GM12878 (cell line): ENCODE measurements around the gene OR51B4. TPM values are rescaled to one million over a fixed set of nuclear protein-coding genes. Genes with fewer than 3 reads are reported as not detected.

ENCODE experiments used
- ATAC-seq: fragments of 200-7000 bp; cut with Tn5 transposase; 3 replicates; pipeline ENCODE4 v1.9.1; 2020; ENCODE audit warnings: mild to moderate bottlenecking, moderate library complexity
- BruUV-seq: library from RNA; stranded (reverse); fragments of 400-500 nt; replicated peaks from 2 replicates; lab custom pipeline; 2021; lab: Mats Ljungman, UMichigan
- CTCF ChIA-PET: fragments of 300-600 bp; sonication (Branson Sonifier 250); formaldehyde crosslinking; extraction: SDS; loops from one replicate; lab custom pipeline; 2021; ENCODE audit warnings: inconsistent platforms; lab: Yijun Ruan, JAX
- POLR2A ChIA-PET: fragments of 350-600 bp; formaldehyde crosslinking; extraction: SDS; loops from one replicate; lab custom pipeline; 2021; ENCODE audit warnings: inconsistent platforms; lab: Charles Lee
- RAD21 ChIA-PET: fragments of 300-600 bp; sonication (Branson Sonifier 250); formaldehyde crosslinking; loops from one replicate; lab custom pipeline; 2023; ENCODE audit warnings: antibody characterized with exemption; ENCODE audit not compliant: unreplicated experiment; lab: Charles Lee
- SMC1A ChIA-PET: fragments of 300-600 bp; sonication (Branson Sonifier 250); formaldehyde crosslinking; loops from one replicate; lab custom pipeline; 2023; ENCODE audit not compliant: unreplicated experiment, uncharacterized antibody; lab: Charles Lee
- DNase-seq: peaks from one replicate; pipeline ENCODE4 v3.0.0-alpha.2; 2011; ENCODE audit warnings: low read depth, low spot score
- FAIRE-seq: peaks from 3 replicates; lab custom pipeline; 2011; peaks lifted over from hg19 to GRCh38; lab: Jason Lieb, UNC
- H2AFZ ChIP-seq: 2 replicates; pipeline ENCODE4 v1.6.0; 2011; ENCODE audit warnings: low read depth, low read length, control low read depth; ENCODE audit not compliant: control insufficient read depth
- H3K27ac ChIP-seq: 2 replicates; pipeline ENCODE4 v1.5.1; 2011; ENCODE audit warnings: control low read depth; ENCODE audit not compliant: control insufficient read depth, insufficient read depth
- H3K27me3 ChIP-seq, 2 experiments: replicated peaks in 1 of 2; 2 replicates each; pipeline versions ENCODE4 v1.6.0 to v1.6.1; 2011; ENCODE audit warnings: low read length in 1 of 2; ENCODE audit not compliant: control insufficient read depth in 2 of 2, insufficient read depth in 2 of 2
- H3K36me3 ChIP-seq, 2 experiments: 2 replicates each; pipeline ENCODE4 v1.5.1; 2011; ENCODE audit warnings: low read length in 1 of 2; ENCODE audit not compliant: control insufficient read depth in 2 of 2, insufficient read depth in 2 of 2
- H3K4me1 ChIP-seq: 2 replicates; pipeline ENCODE4 v1.6.1; 2011; ENCODE audit warnings: mild to moderate bottlenecking, low read length, moderate library complexity, mixed read lengths; ENCODE audit not compliant: control insufficient read depth, insufficient read depth
- H3K4me2 ChIP-seq: 2 replicates; pipeline ENCODE4 v1.6.0; 2011; ENCODE audit warnings: control low read depth; ENCODE audit not compliant: control insufficient read depth, insufficient read depth
- H3K4me3 ChIP-seq: fragments of 200-600 bp; sonication (generic); 2 replicates; pipeline ENCODE4 v1.5.1; 2016
- H3K79me2 ChIP-seq: 2 replicates; pipeline ENCODE4 v1.6.0; 2011; ENCODE audit warnings: low read length; ENCODE audit not compliant: control insufficient read depth, insufficient read depth
- H3K9ac ChIP-seq: 2 replicates; pipeline ENCODE4 v1.8.0; 2011; ENCODE audit warnings: low read length, control low read depth, mixed read lengths; ENCODE audit not compliant: control insufficient read depth, insufficient read depth
- H3K9me3 ChIP-seq: replicated peaks from 3 replicates; pipeline ENCODE4 v1.5.1; 2011; ENCODE audit warnings: mild to moderate bottlenecking, low read length; ENCODE audit not compliant: control insufficient read depth, insufficient read depth
- H4K20me1 ChIP-seq: 2 replicates; pipeline ENCODE4 v1.6.0; 2011; ENCODE audit not compliant: control insufficient read depth, insufficient read depth
- DPF2 ChIP-seq: fragments of 450-650 bp; IDR thresholded peaks from 2 replicates; pipeline ENCODE4 v1.6.1; 2017; ENCODE audit warnings: mild to moderate bottlenecking
- LARP7 ChIP-seq: fragments of 450-650 bp; IDR thresholded peaks from 2 replicates; pipeline ENCODE4 v1.6.1; 2017; ENCODE audit warnings: mild to moderate bottlenecking
- MEF2B ChIP-seq: fragments of 450-650 bp; IDR thresholded peaks from 2 replicates; pipeline ENCODE4 v1.6.1; 2018; ENCODE audit warnings: mild to moderate bottlenecking, moderate library complexity; ENCODE audit not compliant: partially characterized antibody, poor library complexity, severe bottlenecking
- RAD21 ChIP-seq: IDR thresholded peaks from 2 replicates; pipeline ENCODE4 v1.6.1; 2011; ENCODE audit warnings: mild to moderate bottlenecking, low read depth, low read length, moderate library complexity; ENCODE audit not compliant: insufficient read depth
- RFX5 ChIP-seq: IDR thresholded peaks from 2 replicates; pipeline ENCODE4 v1.6.1; 2011; ENCODE audit warnings: low read depth, low read length, improper control_type of control experiment
- SIX5 ChIP-seq: IDR thresholded peaks from 2 replicates; pipeline ENCODE4 v1.6.1; 2011; ENCODE audit warnings: mild to moderate bottlenecking, low read depth, low read length, moderate library complexity; ENCODE audit not compliant: severe bottlenecking
- ZBTB33 ChIP-seq: fragments of 450-650 bp; IDR thresholded peaks from 2 replicates; pipeline ENCODE4 v1.6.1; 2017; ENCODE audit warnings: mild to moderate bottlenecking
- ZNF274 ChIP-seq: IDR thresholded peaks from one replicate; pipeline ENCODE4 v1.8.0; 2011; ENCODE audit not compliant: insufficient read length, insufficient read depth
- WGBS: methylation state at CpG from one replicate; pipeline ENCODE4 v1.1.6; 2016; ENCODE audit warnings: low lambda C conversion rate; ENCODE audit not compliant: insufficient replicate concordance, insufficient coverage; ENCODE audit errors: missing lambda C conversion rate; 5-methylcytosine and 5-hydroxymethylcytosine counted together
- in situ Hi-C: fragments of 300-500 bp; cut with MboI; formaldehyde crosslinking; loops from 9 replicates; pipeline ENCODE4 v1.14.3; 2018; ENCODE audit warnings: mixed read lengths
- intact Hi-C: fragments of 100-400 bp; cut with micrococcal nuclease; formaldehyde crosslinking; loops from one replicate; pipeline ENCODE4 v1.14.2; 2022; ENCODE audit not compliant: unreplicated experiment
- polyA plus RNA-seq, 11 experiments: library from polyadenylated mRNA; depleted of rRNA in 4 of 11; unstranded in 6 of 11; stranded (reverse) in 5 of 11; fragments of >200 nt; fragmentation: Nextera tagmentation in 4 of 11; fragmentation: Illumina TruSeq in 1 of 11; extraction: Ambion mirVana in 4 of 11; extraction: Trizol in 1 of 11; gene quantifications; 1 replicate in 1 of 11; 2 replicates in 10 of 11; pipeline versions ENCODE4 v1.2.1 to v1.2.3, GENCODE V29; 2011 to 2016; ENCODE audit warnings: inconsistent platforms in 2 of 11, missing spikeins in 2 of 11, low read depth in 1 of 11
- total RNA-seq, 4 experiments: library from RNA; depleted of rRNA in 3 of 4; stranded (reverse); fragments of >200 nt in 3 of 4; fragmentation: Illumina TruSeq in 1 of 4; extraction: Trizol in 1 of 4; gene quantifications; 2 replicates each; pipeline versions ENCODE4 v1.2.1 to v1.2.3, GENCODE V29; 2013 to 2021

Gene OR51B4
- total and polyA plus RNA-seq, 10 of the 15 experiments (the other 5 are each of a cell fraction or from before 2014, with no cell fraction given): 0.23 to 2.1 TPM; not detected in 8

DNA sequence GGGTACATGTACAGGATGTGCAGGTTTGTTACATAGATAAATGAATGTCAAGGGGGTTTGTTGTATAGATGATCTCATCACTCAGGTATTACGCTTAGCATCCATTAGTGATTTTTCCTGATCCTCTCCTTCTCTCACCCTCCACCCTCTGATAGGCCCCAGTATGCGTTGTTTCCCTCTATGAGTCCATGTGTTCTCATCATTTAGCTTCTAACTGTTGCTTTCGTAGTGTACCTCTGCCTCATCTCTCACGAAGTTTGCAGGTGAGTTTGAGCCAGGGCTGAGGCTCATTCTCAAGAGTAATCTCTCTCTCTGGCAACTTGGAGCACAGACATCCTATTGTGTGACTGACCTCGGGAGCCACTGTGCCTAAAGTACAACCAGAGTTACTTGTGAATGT is 27.4 kb downstream of the OR51B4 start:
- intact Hi-C loops: no loop called here
- H4K20me1 ChIP-seq: no peaks in the 10 kb centered on the region
- H3K9me3 ChIP-seq: no peaks in the 10 kb centered on the region
- FAIRE-seq (no peak), DNase-seq (no peak), ATAC-seq (no peak)
- H3K9ac ChIP-seq: no peak overlapping the region
- no peak overlapping the region for H3K4me3 ChIP-seq
- ChIA-PET CTCF (no interaction called here), SMC1A (interaction anchor here (1.2 kb wide), 1 partner anchor 9 kb away, joined by 3 read pairs; no protein-coding TSS in a partner anchor), POLR2A (no interaction called here), RAD21 (no interaction called here)
- BruUV-seq: no TSS peak
- in situ Hi-C loops: no loop called here
- H2AFZ ChIP-seq: no peak overlapping the region
- H3K79me2 ChIP-seq: no peaks in the 10 kb centered on the region
- H3K4me1 ChIP-seq: no peaks in the 10 kb centered on the region
- no peak overlapping the region for H3K27ac ChIP-seq
- WGBS: 39% methylated on average over 5 of the region's 5 CpGs
- TF ChIP-seq DPF2 (no peak), ZNF274 (no peak), MEF2B (no peak), SIX5 (no peak), ZBTB33 (no peak), LARP7 (no peak), RFX5 (no peak), RAD21 (no peak)
- H3K27me3 ChIP-seq: no peaks in the 10 kb centered on the region
- no peaks in the 10 kb centered on the region for H3K36me3 ChIP-seq
- no peak overlapping the region for H3K4me2 ChIP-seq
